ENCODE measurements around the gene P2RY2.

Gene P2RY2

DNA sequence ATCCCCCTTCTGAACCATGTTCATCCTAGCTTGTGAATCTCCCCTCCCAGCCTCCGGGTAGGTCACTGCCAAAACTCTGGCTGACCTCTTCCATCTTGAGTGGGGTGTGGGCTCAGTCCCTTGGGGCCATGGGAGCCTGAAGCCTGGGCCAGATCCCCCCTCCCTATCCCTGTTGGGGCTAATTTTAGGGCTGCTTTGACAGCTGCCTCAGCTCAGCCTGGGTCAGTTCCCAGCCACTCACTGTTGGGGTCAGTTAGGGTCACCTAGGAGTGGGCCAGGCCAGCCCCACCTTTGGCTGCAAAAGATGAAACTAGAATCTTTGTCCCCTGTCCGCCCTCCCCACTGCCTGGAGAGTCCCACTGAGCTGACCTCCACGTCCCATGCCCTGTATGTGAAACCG is 29.8 kb upstream of the P2RY2 start:
- WGBS, 2 donors (ENCODE audit: extremely low coverage in 2 of 2, insufficient read length in 2 of 2, insufficient replicate concordance in 1 of 2): no CpG with 5 or more reads among the region's 4 CpGs
- DNase-seq (ENCODE audit: low spot score): no peak
- H3K79me1 ChIP-seq (ENCODE audit: low read depth, low read length): no peaks in the 10 kb centered on the region

GRCh38 chr11:73189315-73189714 is 28.8 kb upstream of the P2RY2 start:
- no peak overlapping the region for H2AFZ ChIP-seq (ENCODE audit: low read length)
- DNase-seq (ENCODE audit: low spot score): no peak
- no peak overlapping the region for H2AK5ac ChIP-seq (ENCODE audit: low read depth, low read length)
- no peak overlapping the region for H3K4me3 ChIP-seq (ENCODE audit: low read length in 2 of 2)
- no peak overlapping the region for H2BK120ac ChIP-seq (ENCODE audit: low read depth, low read length)
- H3K79me1 ChIP-seq (ENCODE audit: low read depth, low read length): no peaks in the 10 kb centered on the region
- no peak overlapping the region for H3K27ac ChIP-seq (replicated peaks; ENCODE audit: low read length)
- no peaks in the 10 kb centered on the region for H3K36me3 ChIP-seq (replicated peaks in 1 of 2; ENCODE audit: control insufficient read depth in 2 of 2, insufficient read depth in 2 of 2, low read length in 2 of 2)
- peaks cover 0 to 35% (median 0%) of the 10 kb centered on the region in 3 experiments for H3K27me3 ChIP-seq (ENCODE audit: control insufficient read depth in 3 of 3, insufficient read depth in 3 of 3, low read depth in 1 of 3, low read length in 3 of 3)
- H3K9me3 ChIP-seq (replicated peaks in 1 of 2; ENCODE audit: control insufficient read depth in 2 of 2, insufficient read depth in 1 of 2, low read depth in 1 of 2, low read length in 2 of 2): no peaks in the 10 kb centered on the region
- H3K4ac ChIP-seq (ENCODE audit: low read length): no peak overlapping the region
- H4K91ac ChIP-seq (ENCODE audit: low read depth, low read length, poor library complexity): no peak overlapping the region
- WGBS, 2 donors (ENCODE audit: extremely low coverage in 2 of 2, insufficient read length in 2 of 2, insufficient replicate concordance in 1 of 2): no CpG with 5 or more reads among the region's 8 CpGs
- H3K18ac ChIP-seq (ENCODE audit: low read length): no peak overlapping the region
- no peak overlapping the region for H3K9ac ChIP-seq (ENCODE audit: low read depth, low read length, poor library complexity)
- no peak overlapping the region for H3K4me2 ChIP-seq (ENCODE audit: insufficient read depth, low read length, poor library complexity, severe bottlenecking)
- no peak overlapping the region for H2BK12ac ChIP-seq (ENCODE audit: low read length)
- no peak overlapping the region for H2BK5ac ChIP-seq (ENCODE audit: low read length)
- H2BK15ac ChIP-seq (ENCODE audit: low read length): no peak overlapping the region
- H3K4me1 ChIP-seq (ENCODE audit: control insufficient read depth in 2 of 2, insufficient read depth in 1 of 2, low read depth in 1 of 2, low read length in 2 of 2): peaks cover 3 to 9% of the 10 kb centered on the region in 2 donors
- H3K23ac ChIP-seq (ENCODE audit: low read depth, low read length, poor library complexity): no peak overlapping the region
- no peak overlapping the region for H3K14ac ChIP-seq (ENCODE audit: low read length)
- no peak overlapping the region for H4K8ac ChIP-seq (ENCODE audit: low read depth, low read length)

More for the DNA sequence above, 29.8 kb upstream of the P2RY2 start:
- Histone ChIP-seq H3K9me3 (replicated peaks in 1 of 2; ENCODE audit: control insufficient read depth in 2 of 2, insufficient read depth in 1 of 2, low read depth in 1 of 2, low read length in 2 of 2) (no peaks in the 10 kb centered on the region), H3K27me3 (ENCODE audit: control insufficient read depth in 3 of 3, insufficient read depth in 3 of 3, low read depth in 1 of 3, low read length in 3 of 3) (peaks cover 0 to 30% (median 0%) of the 10 kb centered on the region in 3 experiments), H3K4ac (ENCODE audit: low read length) (no peak overlapping the region), H2BK120ac (ENCODE audit: low read depth, low read length) (no peak overlapping the region), H2BK5ac (ENCODE audit: low read length) (no peak overlapping the region), H3K14ac (ENCODE audit: low read length) (no peak overlapping the region), H2AFZ (ENCODE audit: low read length) (no peak overlapping the region), H4K8ac (ENCODE audit: low read depth, low read length) (no peak overlapping the region), H3K4me2 (ENCODE audit: insufficient read depth, low read length, poor library complexity, severe bottlenecking) (no peak overlapping the region), H3K36me3 (replicated peaks in 1 of 2; ENCODE audit: control insufficient read depth in 2 of 2, insufficient read depth in 2 of 2, low read length in 2 of 2) (no peaks in the 10 kb centered on the region), H3K27ac (replicated peaks; ENCODE audit: low read length) (no peak overlapping the region), H2BK15ac (ENCODE audit: low read length) (no peak overlapping the region), H2BK12ac (ENCODE audit: low read length) (no peak overlapping the region), H3K4me3 (ENCODE audit: low read length in 2 of 2) (no peak overlapping the region), H3K23ac (ENCODE audit: low read depth, low read length, poor library complexity) (no peak overlapping the region), H2AK5ac (ENCODE audit: low read depth, low read length) (peak overlapping the region; percentile 17), H3K4me1 (ENCODE audit: control insufficient read depth in 2 of 2, insufficient read depth in 1 of 2, low read depth in 1 of 2, low read length in 2 of 2) (peaks cover 3 to 9% of the 10 kb centered on the region in 2 donors), H4K91ac (ENCODE audit: low read depth, low read length, poor library complexity) (no peak overlapping the region), H3K18ac (ENCODE audit: low read length) (peak overlapping the region; percentile 36), H3K9ac (ENCODE audit: low read depth, low read length, poor library complexity) (no peak overlapping the region)

DNA sequence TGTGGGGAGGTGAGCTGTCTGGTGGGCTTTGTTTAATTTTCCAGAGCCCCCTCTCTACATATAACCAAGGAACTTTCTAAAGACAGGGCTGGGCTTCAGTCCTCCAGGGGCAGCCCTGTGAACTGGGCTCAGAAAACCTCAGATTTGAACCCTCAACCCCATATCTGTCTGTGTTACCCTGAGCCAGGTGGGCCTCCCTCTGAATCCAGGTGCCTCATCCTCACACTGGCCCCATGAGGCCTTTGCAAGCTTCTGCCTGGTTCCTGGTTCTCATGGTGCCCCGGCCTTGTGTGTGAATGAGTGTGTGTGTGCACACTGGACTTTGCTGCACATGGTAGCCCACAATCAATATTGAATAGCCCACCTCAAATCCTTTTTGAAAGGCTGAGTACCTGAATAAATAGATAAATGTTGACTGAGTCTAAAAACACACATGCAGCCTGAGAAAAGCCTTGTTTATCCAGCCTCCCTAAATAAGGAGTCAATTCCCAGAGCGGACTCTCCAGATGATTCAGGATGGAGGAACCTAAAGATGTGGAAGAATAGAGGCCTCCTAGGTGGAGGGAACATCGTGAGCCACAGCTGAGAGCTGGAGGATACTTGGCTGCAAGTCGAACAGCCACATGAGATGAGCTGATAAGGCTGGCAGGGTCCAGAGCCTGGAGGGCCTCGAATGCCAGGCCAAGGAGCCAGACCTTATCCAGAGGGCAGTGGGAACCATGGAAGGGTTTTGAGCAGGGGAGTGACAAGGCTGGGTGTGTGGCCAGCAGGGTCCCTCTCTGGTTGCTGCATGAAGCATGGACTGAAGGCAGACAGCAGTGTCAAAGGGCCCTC is 28.1 kb upstream of the P2RY2 start:
- no peak overlapping the region for H2AFZ ChIP-seq (ENCODE audit: low read length)
- WGBS, 2 donors (ENCODE audit: extremely low coverage in 2 of 2, insufficient read length in 2 of 2, insufficient replicate concordance in 1 of 2): no CpG with 5 or more reads among the region's 5 CpGs
- DNase-seq (ENCODE audit: low spot score): no peak

GRCh38 chr11:73190557-73190885 is 27.6 kb upstream of the P2RY2 start:
- Histone ChIP-seq H4K8ac (ENCODE audit: low read depth, low read length) (no peak overlapping the region), H2BK15ac (ENCODE audit: low read length) (no peak overlapping the region), H3K79me1 (ENCODE audit: low read depth, low read length) (no peaks in the 10 kb centered on the region), H3K4me3 (ENCODE audit: low read length in 2 of 2) (no peak overlapping the region), H2BK5ac (ENCODE audit: low read length) (no peak overlapping the region), H2BK120ac (ENCODE audit: low read depth, low read length) (peak overlapping the region; percentile 27), H3K9me3 (replicated peaks in 1 of 2; ENCODE audit: control insufficient read depth in 2 of 2, insufficient read depth in 1 of 2, low read depth in 1 of 2, low read length in 2 of 2) (no peaks in the 10 kb centered on the region), H3K4ac (ENCODE audit: low read length) (no peak overlapping the region), H2AK5ac (ENCODE audit: low read depth, low read length) (no peak overlapping the region), H2BK12ac (ENCODE audit: low read length) (no peak overlapping the region), H3K4me2 (ENCODE audit: insufficient read depth, low read length, poor library complexity, severe bottlenecking) (no peak overlapping the region), H3K9ac (ENCODE audit: low read depth, low read length, poor library complexity) (no peak overlapping the region), H3K23ac (ENCODE audit: low read depth, low read length, poor library complexity) (no peak overlapping the region), H3K18ac (ENCODE audit: low read length) (no peak overlapping the region), H3K4me1 (ENCODE audit: control insufficient read depth in 2 of 2, insufficient read depth in 1 of 2, low read depth in 1 of 2, low read length in 2 of 2) (peaks cover 0 to 5% of the 10 kb centered on the region in 2 donors), H3K36me3 (replicated peaks in 1 of 2; ENCODE audit: control insufficient read depth in 2 of 2, insufficient read depth in 2 of 2, low read length in 2 of 2) (no peaks in the 10 kb centered on the region), H3K14ac (ENCODE audit: low read length) (no peak overlapping the region), H4K91ac (ENCODE audit: low read depth, low read length, poor library complexity) (no peak overlapping the region), H3K27ac (replicated peaks; ENCODE audit: low read length) (no peak overlapping the region), H3K27me3 (ENCODE audit: control insufficient read depth in 3 of 3, insufficient read depth in 3 of 3, low read depth in 1 of 3, low read length in 3 of 3) (peaks cover 0 to 42% (median 0%) of the 10 kb centered on the region in 3 experiments), H2AFZ (ENCODE audit: low read length) (no peak overlapping the region)
- DNase-seq (ENCODE audit: low spot score): no peak
- WGBS, 2 donors (ENCODE audit: extremely low coverage in 2 of 2, insufficient read length in 2 of 2, insufficient replicate concordance in 1 of 2): no CpG with 5 or more reads among the region's 3 CpGs

More for the DNA sequence above, 28.1 kb upstream of the P2RY2 start:
- Histone ChIP-seq H3K14ac (ENCODE audit: low read length) (no peak overlapping the region), H3K27me3 (ENCODE audit: control insufficient read depth in 3 of 3, insufficient read depth in 3 of 3, low read depth in 1 of 3, low read length in 3 of 3) (peaks cover 0 to 41% (median 0%) of the 10 kb centered on the region in 3 experiments), H4K91ac (ENCODE audit: low read depth, low read length, poor library complexity) (no peak overlapping the region), H3K18ac (ENCODE audit: low read length) (no peak overlapping the region), H2AK5ac (ENCODE audit: low read depth, low read length) (no peak overlapping the region), H3K9ac (ENCODE audit: low read depth, low read length, poor library complexity) (no peak overlapping the region), H2BK120ac (ENCODE audit: low read depth, low read length) (no peak overlapping the region), H3K79me1 (ENCODE audit: low read depth, low read length) (no peaks in the 10 kb centered on the region), H3K4me2 (ENCODE audit: insufficient read depth, low read length, poor library complexity, severe bottlenecking) (no peak overlapping the region), H3K27ac (replicated peaks; ENCODE audit: low read length) (no peak overlapping the region), H2BK12ac (ENCODE audit: low read length) (no peak overlapping the region), H4K8ac (ENCODE audit: low read depth, low read length) (no peak overlapping the region), H3K4ac (ENCODE audit: low read length) (no peak overlapping the region), H3K36me3 (replicated peaks in 1 of 2; ENCODE audit: control insufficient read depth in 2 of 2, insufficient read depth in 2 of 2, low read length in 2 of 2) (no peaks in the 10 kb centered on the region), H3K23ac (ENCODE audit: low read depth, low read length, poor library complexity) (no peak overlapping the region), H2BK15ac (ENCODE audit: low read length) (no peak overlapping the region), H3K4me3 (ENCODE audit: low read length in 2 of 2) (no peak overlapping the region), H2BK5ac (ENCODE audit: low read length) (no peak overlapping the region), H3K9me3 (replicated peaks in 1 of 2; ENCODE audit: control insufficient read depth in 2 of 2, insufficient read depth in 1 of 2, low read depth in 1 of 2, low read length in 2 of 2) (no peaks in the 10 kb centered on the region), H3K4me1 (ENCODE audit: control insufficient read depth in 2 of 2, insufficient read depth in 1 of 2, low read depth in 1 of 2, low read length in 2 of 2) (peaks cover 2 to 9% of the 10 kb centered on the region in 2 donors)
